ENCODE data around the gene RALBP1.
A peak's percentile ranks its signal among the peaks of the same experiment; 100 is the strongest.

RALBP1 gene

DNA sequence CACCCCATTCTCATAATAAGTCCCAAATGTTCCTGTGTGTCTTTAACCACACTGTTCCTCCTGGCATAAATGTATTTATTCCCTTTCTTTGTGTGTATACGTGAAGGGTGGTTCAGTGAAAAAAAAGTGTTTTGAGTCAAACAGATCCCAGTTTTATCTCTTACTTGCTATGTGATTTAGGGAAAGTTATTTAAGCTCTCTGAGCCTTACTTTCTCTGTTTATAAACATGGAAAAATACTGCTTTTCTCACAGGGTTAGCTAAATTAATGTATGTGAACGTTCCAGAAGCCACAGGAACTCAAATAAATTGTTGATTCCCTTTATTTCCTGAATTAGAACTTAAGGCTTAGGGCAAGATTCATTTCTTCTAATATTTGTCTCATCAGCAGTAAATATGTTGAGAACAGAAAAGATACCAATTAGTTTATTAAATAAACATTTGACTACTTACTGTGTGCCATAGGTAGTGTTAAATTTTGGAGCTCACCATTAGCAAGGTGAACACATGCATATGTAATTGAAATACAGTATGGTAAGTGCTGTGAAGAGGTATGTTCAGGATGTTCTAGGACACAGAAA is 33.2 kb downstream of the RALBP1 start:
- TF ChIP-seq NFRKB (IDR thresholded peaks at IDR 0.05) (no peak), ELF4 (IDR thresholded peaks at IDR 0.05) (no peak), L3MBTL2 (conservative IDR thresholded peaks at IDR 0.05) (no peak), HDGF (IDR thresholded peaks at IDR 0.05; ENCODE audit: borderline replicate concordance) (no peak), SP1 (IDR thresholded peaks at IDR 0.05) (no peak), FOXM1 (IDR thresholded peaks at IDR 0.05; ENCODE audit: borderline replicate concordance) (no peak), FOXK2 (IDR thresholded peaks at IDR 0.05) (no peak), SUZ12 (IDR thresholded peaks at IDR 0.05) (no peak), ARNT (IDR thresholded peaks at IDR 0.05) (no peak), LEF1 (IDR thresholded peaks at IDR 0.05; ENCODE audit: borderline replicate concordance) (no peak), FOXA1 (IDR thresholded peaks at IDR 0.05) (no peak), CTBP1 (IDR thresholded peaks at IDR 0.05; ENCODE audit: borderline replicate concordance) (no peak), BHLHE40 (IDR thresholded peaks at IDR 0.05; ENCODE audit: borderline replicate concordance) (no peak), ZNF384 (IDR thresholded peaks at IDR 0.05) (no peak), TARDBP (IDR thresholded peaks at IDR 0.05) (no peak)
- TF ChIP-seq, protein P1, sequence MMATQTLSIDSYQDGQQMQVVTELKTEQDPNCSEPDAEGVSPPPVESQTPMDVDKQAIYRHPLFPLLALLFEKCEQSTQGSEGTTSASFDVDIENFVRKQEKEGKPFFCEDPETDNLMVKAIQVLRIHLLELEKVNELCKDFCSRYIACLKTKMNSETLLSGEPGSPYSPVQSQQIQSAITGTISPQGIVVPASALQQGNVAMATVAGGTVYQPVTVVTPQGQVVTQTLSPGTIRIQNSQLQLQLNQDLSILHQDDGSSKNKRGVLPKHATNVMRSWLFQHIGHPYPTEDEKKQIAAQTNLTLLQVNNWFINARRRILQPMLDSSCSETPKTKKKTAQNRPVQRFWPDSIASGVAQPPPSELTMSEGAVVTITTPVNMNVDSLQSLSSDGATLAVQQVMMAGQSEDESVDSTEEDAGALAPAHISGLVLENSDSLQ (IDR thresholded peaks at IDR 0.05), result no peak
- CTCF ChIA-PET, result interaction anchor here (0.7 kb wide), 1 partner anchor 45 kb away, joined by 3 read pairs; no protein-coding TSS in a partner anchor
- POLR2A ChIA-PET, result no interaction called here
- no peak for DNase-seq (ENCODE audit: extremely low spot score)

GRCh38 chr18:9513971-9514512 is 38.7 kb downstream of the RALBP1 start:
- CTCF ChIA-PET, result no interaction called here
- no peak for TF ChIP-seq SP1 (IDR thresholded peaks at IDR 0.05)
- TF ChIP-seq LEF1 (IDR thresholded peaks at IDR 0.05; ENCODE audit: borderline replicate concordance), result no peak
- no peak for TF ChIP-seq FOXM1 (IDR thresholded peaks at IDR 0.05; ENCODE audit: borderline replicate concordance)
- no peak for TF ChIP-seq CTBP1 (IDR thresholded peaks at IDR 0.05; ENCODE audit: borderline replicate concordance)
- TF ChIP-seq FOXA1 (IDR thresholded peaks at IDR 0.05), result no peak
- TF ChIP-seq ELF4 (IDR thresholded peaks at IDR 0.05), result no peak
- no peak for TF ChIP-seq ARNT (IDR thresholded peaks at IDR 0.05)
- no peak for TF ChIP-seq NFRKB (IDR thresholded peaks at IDR 0.05)
- DNase-seq (ENCODE audit: extremely low spot score), result no peak
- POLR2A ChIA-PET, result interaction anchor here (1.3 kb wide), 1 partner anchor 180 kb away, joined by 3 read pairs; the partner anchor contains the start of gene TWSG1

DNA sequence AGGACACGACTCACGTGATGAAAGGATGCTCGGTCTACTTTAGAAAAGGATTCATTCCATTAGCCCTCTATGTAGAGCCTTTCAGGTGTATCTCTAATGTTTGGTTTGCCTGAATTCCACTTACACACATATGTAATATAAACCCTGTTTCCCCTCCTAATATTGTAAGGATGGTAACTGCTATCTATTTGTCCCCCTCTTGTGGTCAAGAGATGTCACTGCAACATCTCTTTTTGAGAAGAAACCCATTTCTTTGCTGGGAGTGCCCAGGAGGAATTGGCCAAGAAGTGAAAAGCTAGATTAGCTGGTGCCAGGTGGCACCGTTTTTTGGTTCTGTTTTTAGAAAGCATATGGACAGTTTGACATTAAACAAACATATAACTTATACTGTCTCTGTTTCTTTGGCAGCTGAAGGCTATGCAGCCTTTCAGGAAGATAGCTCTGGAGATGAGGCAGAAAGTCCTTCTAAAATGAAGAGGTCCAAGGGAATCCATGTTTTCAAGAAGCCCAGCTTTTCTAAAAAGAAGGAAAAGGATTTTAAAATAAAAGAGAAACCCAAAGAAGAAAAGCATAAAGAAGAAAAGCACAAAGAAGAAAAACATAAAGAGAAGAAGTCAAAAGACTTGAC is 41.2 kb downstream of the RALBP1 start:
- no peak for TF ChIP-seq SUZ12 (IDR thresholded peaks at IDR 0.05)
- no peak for TF ChIP-seq HDGF (IDR thresholded peaks at IDR 0.05; ENCODE audit: borderline replicate concordance)
- no peak for TF ChIP-seq ZNF384 (IDR thresholded peaks at IDR 0.05)
- TF ChIP-seq ELF4 (IDR thresholded peaks at IDR 0.05), result no peak
- no peak for TF ChIP-seq BHLHE40 (IDR thresholded peaks at IDR 0.05; ENCODE audit: borderline replicate concordance)
- no peak for TF ChIP-seq LEF1 (IDR thresholded peaks at IDR 0.05; ENCODE audit: borderline replicate concordance)
- TF ChIP-seq, protein P1 (IDR thresholded peaks at IDR 0.05), result no peak
- no peak for TF ChIP-seq TARDBP (IDR thresholded peaks at IDR 0.05)
- TF ChIP-seq L3MBTL2 (conservative IDR thresholded peaks at IDR 0.05), result no peak
- TF ChIP-seq FOXA1 (IDR thresholded peaks at IDR 0.05), result no peak
- no peak for TF ChIP-seq ARNT (IDR thresholded peaks at IDR 0.05)
- no peak for TF ChIP-seq SP1 (IDR thresholded peaks at IDR 0.05)
- TF ChIP-seq FOXK2 (IDR thresholded peaks at IDR 0.05), result no peak
- TF ChIP-seq FOXM1 (IDR thresholded peaks at IDR 0.05; ENCODE audit: borderline replicate concordance), result no peak
- no peak for TF ChIP-seq NFRKB (IDR thresholded peaks at IDR 0.05)
- TF ChIP-seq CTBP1 (IDR thresholded peaks at IDR 0.05; ENCODE audit: borderline replicate concordance), result no peak
- ChIA-PET CTCF (interaction anchor here (0.9 to 1.2 kb wide), 2 partner anchors 23 to 43 kb away, joined by 3 to 5 read pairs; no protein-coding TSS in a partner anchor), POLR2A (no interaction called here)
- DNase-seq (ENCODE audit: extremely low spot score), result peak; percentile 22

DNA sequence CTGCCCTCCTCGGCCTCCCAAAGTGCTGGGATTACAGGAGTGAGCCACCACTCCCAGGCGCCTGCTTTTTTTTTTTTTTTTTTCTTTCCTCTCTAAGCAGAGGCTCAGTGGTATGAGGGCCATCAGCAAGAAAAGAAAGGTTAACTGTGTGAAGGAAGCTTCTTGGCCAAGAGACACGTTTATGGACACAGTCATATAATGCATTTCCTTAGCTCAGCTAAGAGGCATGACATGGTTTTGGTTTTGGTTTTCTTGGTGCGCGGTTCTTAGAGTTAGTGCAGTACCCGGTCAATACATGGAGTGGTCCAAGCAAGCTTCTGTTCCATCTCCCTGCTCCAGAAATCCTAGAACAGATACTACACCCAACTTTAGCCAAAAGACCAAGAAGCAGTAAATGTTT is 42.6 kb downstream of the RALBP1 start:
- DNase-seq (ENCODE audit: extremely low spot score), result no peak
- TF ChIP-seq ELF4 (IDR thresholded peaks at IDR 0.05) (no peak), ARNT (IDR thresholded peaks at IDR 0.05) (no peak), NFRKB (IDR thresholded peaks at IDR 0.05) (no peak), SUZ12 (IDR thresholded peaks at IDR 0.05) (no peak), CTBP1 (IDR thresholded peaks at IDR 0.05; ENCODE audit: borderline replicate concordance) (no peak), LEF1 (IDR thresholded peaks at IDR 0.05; ENCODE audit: borderline replicate concordance) (no peak), BHLHE40 (IDR thresholded peaks at IDR 0.05; ENCODE audit: borderline replicate concordance) (no peak)
- CTCF ChIA-PET, result interaction anchor here (0.6 to 0.7 kb wide), 2 partner anchors 19 to 444 kb away, joined by 3 read pairs; no protein-coding TSS in a partner anchor
- POLR2A ChIA-PET, result no interaction called here

DNA sequence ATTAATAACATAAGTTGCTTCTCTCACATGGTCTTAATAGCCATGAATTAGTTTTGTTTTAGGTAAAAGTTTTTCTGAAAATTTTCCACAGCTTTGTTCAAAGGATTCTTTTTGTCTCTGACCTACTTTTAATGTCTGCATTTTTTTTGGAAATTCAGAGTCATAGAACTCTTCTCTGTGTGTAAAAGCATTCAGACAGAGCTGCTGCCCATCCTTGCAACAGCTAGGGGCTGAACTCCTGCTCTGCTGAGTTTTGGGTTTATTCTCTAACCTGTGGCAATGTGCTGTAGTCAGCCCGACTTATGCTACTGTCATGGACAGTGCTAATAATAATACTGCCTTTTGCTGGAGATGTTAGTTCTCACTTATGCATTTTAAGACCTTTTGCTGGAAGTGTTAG is 44.1 kb downstream of the RALBP1 start:
- CTCF ChIA-PET, result no interaction called here
- POLR2A ChIA-PET, result no interaction called here
- no peak for DNase-seq (ENCODE audit: extremely low spot score)
- TF ChIP-seq ZNF384 (IDR thresholded peaks at IDR 0.05), result no peak
- TF ChIP-seq FOXA1 (IDR thresholded peaks at IDR 0.05), result no peak
- no peak for TF ChIP-seq FOXK2 (IDR thresholded peaks at IDR 0.05)
- no peak for TF ChIP-seq L3MBTL2 (conservative IDR thresholded peaks at IDR 0.05)
- TF ChIP-seq HDGF (IDR thresholded peaks at IDR 0.05; ENCODE audit: borderline replicate concordance), result no peak
- no peak for TF ChIP-seq BHLHE40 (IDR thresholded peaks at IDR 0.05; ENCODE audit: borderline replicate concordance)
- no peak for TF ChIP-seq LEF1 (IDR thresholded peaks at IDR 0.05; ENCODE audit: borderline replicate concordance)
- no peak for TF ChIP-seq CTBP1 (IDR thresholded peaks at IDR 0.05; ENCODE audit: borderline replicate concordance)
- no peak for TF ChIP-seq TARDBP (IDR thresholded peaks at IDR 0.05)
- no peak for TF ChIP-seq NFRKB (IDR thresholded peaks at IDR 0.05)
- TF ChIP-seq, protein P1 (IDR thresholded peaks at IDR 0.05), result no peak
- no peak for TF ChIP-seq SUZ12 (IDR thresholded peaks at IDR 0.05)
- no peak for TF ChIP-seq ARNT (IDR thresholded peaks at IDR 0.05)
- no peak for TF ChIP-seq ELF4 (IDR thresholded peaks at IDR 0.05)
- no peak for TF ChIP-seq SP1 (IDR thresholded peaks at IDR 0.05)
- TF ChIP-seq FOXM1 (IDR thresholded peaks at IDR 0.05; ENCODE audit: borderline replicate concordance), result no peak
